GM19025 (cell line): Measurements from ENCODE around the gene PIK3C2A.
"Not testable (repeated sequence)": the region's sequence is repeated elsewhere in the genome, so short reads cannot be mapped to it uniquely, and the experiment has no call there.

Source experiments
- ATAC-seq: cut with Tn5 transposase; IDR thresholded peaks from one replicate; pipeline ENCODE4 v1.9.1; 2021; ENCODE audit warnings: mild to moderate bottlenecking, low read depth, moderate library complexity; ENCODE audit not compliant: unreplicated experiment

The PIK3C2A gene

GRCh38 chr11:17207317-17208256 is at the start of gene PIK3C2A:
PIK3C2A (minus strand) TSS chr11:17207986; CDS start chr11:17169741, 38,245 bp downstream.
- ATAC-seq, result peak; percentile 97

- no peak for ATAC-seq
These were observed 49.4 kb upstream of the PIK3C2A start for GRCh38 chr11:17257196-17257595.

- no peak for ATAC-seq
These were observed 48.7 kb upstream of the PIK3C2A start for GRCh38 chr11:17256512-17256911.

- no peak for ATAC-seq
These were observed 44.9 kb upstream of the PIK3C2A start for GRCh38 chr11:17252704-17253103.

GRCh38 chr11:17250561-17251350 is 43.0 kb upstream of the PIK3C2A start:
- no peak for ATAC-seq

GRCh38 chr11:17244046-17244445 is 36.3 kb upstream of the PIK3C2A start:
- peak; percentile 79 for ATAC-seq

GRCh38 chr11:17242954-17243353 is 35.2 kb upstream of the PIK3C2A start:
- ATAC-seq, result not testable (repeated sequence)

- no peak for ATAC-seq
These were observed 33.0 kb upstream of the PIK3C2A start for GRCh38 chr11:17240780-17241179.

GRCh38 chr11:17239927-17240326 is 32.1 kb upstream of the PIK3C2A start:
- not testable (repeated sequence) for ATAC-seq

- ATAC-seq, result no peak
These were observed 30.6 kb upstream of the PIK3C2A start for GRCh38 chr11:17238377-17238776.

- ATAC-seq, result no peak
These were observed 25.3 kb upstream of the PIK3C2A start for GRCh38 chr11:17233101-17233500.

- peak; percentile 88 for ATAC-seq
These were observed 23.4 kb upstream of the PIK3C2A start for GRCh38 chr11:17230867-17231851.

- ATAC-seq, result no peak
These were observed 21.8 kb upstream of the PIK3C2A start for GRCh38 chr11:17229481-17230152.

GRCh38 chr11:17228186-17228925 is 20.6 kb upstream of the PIK3C2A start:
- not testable (repeated sequence) for ATAC-seq

- no peak for ATAC-seq
These were observed 16.9 kb upstream of the PIK3C2A start for GRCh38 chr11:17224727-17225126.

GRCh38 chr11:17221968-17222367 is 14.2 kb upstream of the PIK3C2A start:
- ATAC-seq, result no peak

- no peak for ATAC-seq
These were observed 11.2 kb upstream of the PIK3C2A start for GRCh38 chr11:17219016-17219415.

- ATAC-seq, result no peak
These were observed 10.6 kb upstream of the PIK3C2A start for GRCh38 chr11:17218403-17218802.

GRCh38 chr11:17217401-17217800 is 9.6 kb upstream of the PIK3C2A start:
- ATAC-seq, result no peak
